Activated T-cell treated with anti-CD3 and anti-CD28 coated beads for 48 hours (primary cell): Measurements from ENCODE around the gene EFNA5.
"Not testable (repeated sequence)": the region's sequence is repeated elsewhere in the genome, so short reads cannot be mapped to it uniquely, and the experiment has no call there.

Experiments
- DNase-seq: peaks from one replicate; pipeline ENCODE4 v3.0.0-alpha.2; 2020; ENCODE audit warnings: low read depth

The EFNA5 gene

DNA sequence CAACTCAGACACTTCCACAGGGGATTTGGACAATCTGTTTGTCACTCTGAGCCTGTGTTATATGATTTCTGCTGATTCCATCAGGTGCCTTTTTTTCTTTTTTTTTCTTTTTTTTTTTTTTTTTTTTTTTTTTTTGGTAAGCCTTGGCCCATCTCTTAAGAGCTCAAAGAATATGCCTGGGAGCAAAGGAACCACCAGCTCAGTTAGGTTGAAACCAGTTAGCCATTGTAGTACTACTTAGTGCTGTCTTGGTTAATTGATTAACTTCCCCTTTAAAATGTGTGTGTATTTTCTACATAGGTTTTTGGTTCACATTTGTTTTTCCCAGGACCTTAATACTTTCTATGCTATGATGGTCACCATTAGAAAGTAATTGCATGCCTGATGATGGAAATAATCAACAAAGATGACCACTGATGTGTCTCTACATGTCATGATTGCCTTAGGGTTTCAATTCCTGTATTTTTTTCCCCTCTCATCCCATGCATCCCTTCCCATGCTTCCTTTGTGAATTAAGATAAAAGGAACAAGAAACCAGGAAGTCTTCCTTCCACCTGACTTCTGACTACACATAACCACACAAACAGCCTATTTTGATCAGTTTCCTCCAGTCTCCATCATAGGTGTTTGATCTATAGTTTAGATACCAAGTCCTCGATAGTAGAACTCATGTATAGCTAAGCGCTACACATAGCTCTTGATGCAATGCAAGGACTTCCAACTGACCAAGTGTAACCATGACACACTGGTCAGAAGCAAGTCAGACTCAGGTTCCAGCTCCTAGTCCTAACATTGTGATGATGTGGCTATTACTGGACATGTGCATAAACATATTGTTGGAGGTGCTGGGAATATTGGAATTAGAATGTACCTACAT lies 306.1 kb downstream of the EFNA5 start:
- no peak for DNase-seq

DNA sequence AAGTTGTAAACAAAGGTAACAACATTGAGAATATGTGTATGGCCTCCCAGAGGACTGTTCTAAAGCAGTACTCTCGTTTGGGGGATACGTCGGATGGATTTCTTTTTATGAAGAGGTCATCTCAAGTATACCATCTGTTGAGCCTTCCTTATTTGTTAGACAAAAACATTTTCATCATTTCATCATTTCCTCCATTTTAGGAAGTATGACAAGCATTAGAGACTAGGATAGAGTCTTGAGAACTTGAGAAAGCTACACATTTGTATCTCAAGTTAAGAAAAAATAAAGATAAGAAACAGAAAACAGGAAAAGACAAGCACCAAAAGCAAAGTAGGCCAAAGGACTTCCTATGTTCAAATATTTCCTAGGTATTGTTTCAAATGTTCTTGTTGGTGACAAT lies 307.0 kb downstream of the EFNA5 start:
- DNase-seq, result no peak

DNA sequence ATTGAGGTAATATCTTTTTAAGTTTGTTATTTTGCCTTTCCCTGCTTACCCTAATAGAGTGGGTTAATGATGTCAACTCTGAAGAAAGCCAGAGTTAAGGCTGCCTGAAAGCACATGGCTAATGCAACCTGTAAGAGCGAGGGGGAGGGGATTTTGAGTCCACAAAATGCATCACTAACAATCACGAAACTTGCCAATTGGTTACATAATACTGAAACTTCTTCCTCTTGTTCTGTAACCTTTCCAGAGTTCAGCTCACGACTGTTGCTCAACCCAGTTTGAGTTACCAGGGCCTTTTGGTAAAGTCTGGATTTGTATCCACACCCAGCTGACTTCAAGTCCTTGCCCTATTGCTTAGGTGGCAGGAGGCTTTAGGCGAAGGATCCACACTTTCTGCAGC lies 308.8 kb downstream of the EFNA5 start:
- no peak for DNase-seq

DNA sequence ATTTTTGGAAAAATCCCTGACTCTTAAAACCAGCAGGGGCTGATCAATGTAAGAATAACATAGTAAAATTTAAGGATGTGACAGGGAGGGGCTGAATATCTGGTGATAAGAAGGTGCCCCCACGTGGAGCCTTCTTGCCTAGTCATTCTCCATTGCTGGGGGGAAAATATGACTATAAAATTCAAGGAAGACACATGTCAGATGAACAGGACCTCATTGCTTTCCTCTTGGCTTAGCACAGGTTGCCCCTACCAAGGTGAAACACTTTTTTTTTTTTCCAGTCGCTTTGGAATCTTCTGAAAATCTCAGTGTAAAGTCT lies 310.9 kb downstream of the EFNA5 start:
- DNase-seq, result no peak

DNA sequence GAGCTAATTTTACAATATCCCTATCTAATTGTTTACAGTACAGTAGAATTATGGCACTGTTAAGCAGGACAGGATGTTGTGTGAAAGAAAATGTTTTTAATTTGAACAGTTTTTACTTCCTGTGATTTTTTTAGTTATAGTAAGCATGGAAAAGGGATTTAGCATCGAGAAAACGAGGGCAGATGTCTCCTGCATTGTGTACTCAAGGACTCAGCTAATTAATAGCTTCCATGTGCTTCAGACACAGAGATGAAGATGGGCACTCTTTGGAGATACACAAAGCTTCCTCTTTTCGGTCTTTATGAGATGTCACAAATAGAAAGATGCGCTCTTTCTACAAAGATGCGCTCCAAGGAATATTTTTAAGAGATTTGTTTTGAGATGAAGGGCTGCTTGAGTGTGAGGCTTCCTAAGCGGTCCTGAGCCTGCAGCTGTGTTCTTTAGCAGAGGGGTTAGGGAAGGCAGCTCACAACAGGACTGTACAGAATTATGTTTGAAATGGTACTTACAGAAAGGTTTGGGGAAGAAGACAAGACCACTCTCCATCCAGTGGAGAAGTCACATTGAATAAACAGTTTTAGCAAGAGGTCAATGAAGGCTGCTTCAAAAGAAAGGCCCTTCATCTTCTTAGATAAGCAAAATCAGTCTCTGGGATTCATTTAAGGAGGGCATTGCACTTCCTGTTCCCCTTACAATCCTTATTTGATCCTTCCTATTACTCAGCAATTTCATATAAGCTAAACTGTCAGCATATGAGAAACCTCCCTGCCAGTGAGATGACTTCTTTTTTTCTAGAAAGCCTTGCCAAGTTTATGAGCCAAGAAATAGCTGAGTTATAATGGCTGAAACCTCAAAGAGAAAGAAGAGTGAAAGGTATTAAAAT lies 311.5 kb downstream of the EFNA5 start:
- no peak for DNase-seq

DNA sequence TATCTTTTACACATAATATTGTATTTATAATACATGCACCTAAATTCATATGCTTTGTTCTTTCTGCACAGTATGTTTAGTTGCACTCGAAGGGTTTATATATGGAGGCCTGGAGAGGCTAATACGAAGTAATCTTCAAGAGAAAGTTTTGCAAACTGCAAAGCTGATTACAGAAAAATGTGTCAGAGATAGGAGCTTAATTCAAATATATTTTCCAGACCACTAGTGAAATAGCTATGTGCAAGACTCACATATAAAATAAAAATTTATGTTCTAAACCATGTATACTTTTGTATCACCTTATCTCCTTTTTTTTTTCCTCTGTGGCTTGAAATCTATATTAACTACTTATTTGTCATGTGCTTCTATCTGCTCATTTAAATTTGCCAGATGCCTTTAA lies 313.8 kb downstream of the EFNA5 start:
- no peak for DNase-seq

DNA sequence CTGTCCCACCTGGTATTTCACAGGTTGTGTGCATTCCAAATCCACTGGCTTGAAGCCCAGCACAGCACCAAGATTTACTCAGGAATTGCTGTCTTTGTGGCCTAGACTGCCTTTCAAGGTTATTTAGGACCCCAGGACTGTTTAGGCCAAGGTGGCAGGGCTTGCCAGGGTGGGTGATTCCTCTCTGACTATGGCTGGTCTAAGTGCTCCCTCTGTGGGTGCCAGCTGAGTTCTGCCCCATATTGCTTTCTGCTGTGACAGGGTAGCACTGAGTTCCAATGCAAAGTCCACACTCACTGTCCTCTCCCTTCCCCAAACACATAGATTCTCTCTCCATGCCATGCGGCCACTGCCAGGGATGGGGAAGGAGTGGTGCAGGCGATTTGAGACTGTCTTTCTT lies 318.2 kb downstream of the EFNA5 start:
- no peak for DNase-seq

DNA sequence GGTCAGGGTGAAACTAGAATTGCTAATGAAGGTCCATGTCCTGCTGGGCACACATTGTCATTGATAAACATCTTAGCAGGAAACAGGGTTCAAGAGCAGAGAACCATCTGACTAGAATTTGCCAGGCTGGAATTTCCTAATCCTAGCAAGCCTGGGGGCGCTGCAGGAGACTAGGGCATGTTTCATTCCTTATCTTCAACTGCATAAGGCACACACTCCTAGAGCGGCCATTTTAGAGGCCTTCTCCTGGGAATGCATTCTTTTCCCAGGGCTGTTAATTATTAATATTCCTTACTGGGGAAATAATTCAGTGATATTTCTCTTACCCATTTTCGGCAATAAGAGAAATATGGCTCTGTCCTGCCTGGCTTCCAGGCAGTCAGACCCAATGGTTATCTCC lies 324.2 kb downstream of the EFNA5 start:
- DNase-seq, result not testable (repeated sequence)

DNA sequence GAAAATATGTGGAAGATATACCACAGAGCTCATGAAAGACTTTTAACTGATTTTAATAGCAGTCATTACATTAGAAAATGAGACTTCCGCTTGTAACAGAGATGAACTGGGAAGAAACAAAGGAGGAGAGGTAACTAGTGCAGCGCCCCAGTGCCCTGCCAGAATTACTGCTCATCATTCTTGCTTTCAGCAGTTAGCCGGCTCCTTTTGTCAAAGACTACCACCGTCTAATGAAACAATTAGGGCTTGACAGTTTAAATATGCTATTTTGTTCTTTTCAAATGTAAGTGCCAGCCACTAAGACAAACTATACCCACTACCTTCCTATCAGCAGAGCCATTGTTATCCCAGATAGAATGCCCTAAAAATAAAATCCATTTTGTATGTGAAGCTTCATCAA lies 328.4 kb downstream of the EFNA5 start:
- DNase-seq, result no peak

DNA sequence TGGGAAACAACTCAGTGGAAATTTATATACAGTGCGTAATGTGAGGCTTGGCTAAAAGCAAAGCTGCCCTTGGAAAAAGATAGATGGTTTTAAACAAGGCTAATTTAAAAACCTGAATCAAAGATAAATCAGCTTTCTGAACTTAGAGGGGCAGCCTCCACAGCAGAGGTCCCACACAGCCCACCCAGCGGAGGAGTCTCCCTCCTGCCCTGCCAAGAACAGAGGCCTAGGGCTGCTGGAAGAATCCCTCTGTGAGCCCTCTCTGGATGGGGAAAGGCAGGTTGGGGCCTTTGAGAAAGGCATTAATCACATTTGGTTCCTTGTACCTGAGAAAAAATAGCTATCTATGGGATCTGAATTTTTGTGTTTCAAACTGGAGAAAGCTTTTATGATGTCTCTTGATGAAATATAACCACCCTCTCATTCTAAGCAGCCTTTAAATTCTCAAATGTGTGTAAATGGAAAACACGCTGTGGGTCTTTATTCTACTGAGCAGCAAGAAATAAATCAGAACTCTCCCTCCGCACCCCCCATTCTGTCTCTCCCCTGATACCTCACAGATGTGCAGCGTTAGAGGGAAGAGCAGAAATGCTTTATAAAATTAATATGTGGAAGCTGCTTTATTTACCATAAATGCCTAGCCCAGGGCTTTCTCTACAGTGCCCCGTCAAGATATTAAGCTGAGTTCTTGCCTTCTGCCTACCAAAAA lies 329.2 kb downstream of the EFNA5 start:
- DNase-seq, result no peak

DNA sequence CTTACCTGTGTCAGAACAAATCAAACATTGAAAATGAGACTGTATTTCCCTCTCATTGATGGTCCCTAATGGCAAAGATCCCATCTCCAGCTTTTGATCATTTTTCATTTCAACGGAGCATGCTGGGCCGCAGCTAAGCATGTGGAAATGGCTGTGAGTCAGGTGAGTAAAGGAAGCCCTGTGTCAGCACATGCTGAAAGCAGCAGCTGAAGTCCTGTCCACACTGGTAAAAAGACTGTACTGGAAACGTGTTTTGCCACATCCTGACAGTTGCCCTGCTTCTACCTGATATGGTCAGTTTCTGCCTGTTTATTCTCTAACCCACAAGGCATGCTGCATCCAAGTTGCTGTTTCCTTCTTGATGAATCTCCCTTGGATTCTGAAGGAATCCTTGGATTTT lies 330.1 kb downstream of the EFNA5 start:
- DNase-seq, result no peak

DNA sequence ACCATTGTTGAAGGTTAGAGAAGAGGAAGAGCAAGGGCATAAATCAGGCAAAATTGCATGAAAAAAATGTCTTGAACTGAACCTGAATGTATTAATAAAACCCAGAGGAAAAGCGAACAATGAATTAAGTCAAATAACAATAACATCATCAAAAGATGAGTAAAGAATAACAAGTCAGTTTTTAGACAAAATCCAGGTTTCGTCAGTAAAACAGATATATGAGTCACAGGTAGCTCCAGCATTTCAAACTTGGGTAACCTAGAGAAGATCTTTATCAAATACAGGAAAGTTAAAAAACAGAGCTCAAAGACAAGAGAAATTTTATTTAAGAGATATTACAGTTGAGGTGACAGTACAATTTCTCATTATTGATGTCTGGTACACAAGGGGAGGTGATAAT lies 332.4 kb downstream of the EFNA5 start:
- no peak for DNase-seq

DNA sequence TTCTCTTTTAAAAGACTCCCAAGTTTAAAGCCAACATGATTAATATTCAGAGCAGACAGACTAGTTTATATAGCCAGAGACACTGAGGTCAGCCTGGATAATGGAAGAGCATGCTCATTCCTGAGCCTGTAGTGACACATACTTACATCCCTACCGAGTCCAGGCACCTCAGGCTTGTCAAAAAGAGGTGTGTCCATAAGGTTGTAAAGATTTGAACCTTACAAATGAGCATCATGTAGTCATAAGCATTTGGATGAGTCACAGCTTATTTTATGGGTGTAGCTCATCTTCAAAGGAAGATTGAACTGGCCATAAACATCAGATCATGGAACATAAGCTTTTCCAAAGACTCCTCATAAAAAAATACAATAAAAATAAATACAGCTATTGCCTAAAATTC lies 333.5 kb downstream of the EFNA5 start:
- no peak for DNase-seq

DNA sequence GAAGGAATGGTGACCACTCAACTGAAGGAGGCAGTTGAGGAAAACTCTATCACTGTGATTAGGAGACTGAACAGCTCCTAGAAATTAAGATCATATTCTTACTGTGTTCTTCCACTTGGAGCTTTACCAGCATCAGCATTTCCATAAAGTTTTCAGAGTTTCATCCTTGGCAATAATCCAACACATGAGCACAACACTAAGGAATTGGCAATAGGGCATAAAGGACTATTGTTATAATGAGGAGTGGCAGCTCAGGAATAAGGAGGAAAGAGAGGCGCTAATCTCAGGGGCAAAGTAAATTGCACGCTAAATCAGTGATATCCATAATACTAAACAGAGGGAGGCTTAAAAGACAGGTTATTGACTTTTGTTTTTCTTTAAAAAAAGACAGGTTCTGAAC lies 338.9 kb downstream of the EFNA5 start:
- no peak for DNase-seq

DNA sequence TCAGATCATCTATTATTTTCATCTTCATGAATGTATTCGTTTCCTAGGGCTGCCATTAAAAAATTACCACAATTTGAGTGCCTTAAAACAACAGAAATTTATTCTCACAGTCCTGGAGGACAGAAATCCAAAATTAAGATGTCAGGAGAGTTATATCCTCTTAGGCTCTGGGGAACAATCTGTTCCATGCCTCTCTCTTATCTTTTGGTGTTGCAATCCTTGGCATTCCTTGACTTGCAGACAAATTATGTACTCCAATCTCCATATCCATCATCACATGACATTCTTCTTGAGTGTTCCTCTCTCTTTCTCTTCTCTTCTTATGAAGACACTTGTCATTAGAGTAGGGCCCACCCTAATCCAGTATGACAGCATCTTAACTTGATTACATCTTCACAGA lies 339.4 kb downstream of the EFNA5 start:
- DNase-seq, result no peak

DNA sequence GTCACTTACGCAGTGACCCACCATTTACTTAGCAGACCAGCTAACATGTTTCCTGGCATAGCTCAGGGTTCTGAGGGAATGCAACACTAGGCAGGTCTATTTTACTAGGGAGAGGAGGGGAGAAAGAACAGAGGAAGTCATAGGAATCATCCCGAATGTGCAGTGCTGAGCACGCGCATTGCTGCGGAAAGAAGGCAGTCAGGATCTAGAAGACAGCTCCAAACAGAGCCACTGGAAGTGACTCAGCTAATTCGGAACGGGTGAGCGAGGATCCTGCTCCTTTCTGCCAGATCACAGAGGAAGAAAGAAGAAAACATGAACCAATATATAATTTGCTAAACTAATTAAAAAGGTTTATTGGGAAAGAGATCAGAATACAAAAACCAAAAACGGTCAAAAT lies 339.8 kb downstream of the EFNA5 start:
- DNase-seq, result no peak

DNA sequence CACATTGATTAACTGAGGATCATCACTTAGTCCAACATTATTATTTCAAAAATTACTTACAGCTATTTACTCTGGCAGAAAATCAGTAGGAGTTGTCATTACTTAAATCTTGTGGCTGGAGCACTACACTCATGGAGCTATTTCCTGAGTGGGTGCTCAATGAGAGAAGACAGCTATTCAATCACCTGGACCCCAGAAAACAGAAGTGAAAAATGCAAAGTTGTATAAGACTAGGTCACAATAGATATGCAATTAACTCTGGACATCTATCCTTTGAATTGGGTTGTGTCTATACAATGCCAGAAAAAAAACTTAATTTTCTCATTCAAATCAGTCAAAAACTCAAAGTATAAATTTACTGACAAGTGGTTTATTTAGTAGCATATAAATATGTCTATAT lies 340.9 kb downstream of the EFNA5 start:
- DNase-seq, result no peak
